A673 (cell line): ENCODE measurements around the gene GCSAML. TPM values are rescaled to one million over a fixed set of nuclear protein-coding genes. Genes with fewer than 3 reads are reported as not detected.

ENCODE experiments used
- Bru-seq: library from RNA; stranded (reverse); fragments of 400-500 nt; gene quantifications from one replicate; lab custom pipeline; 2021; lab: Mats Ljungman, UMichigan
- BruChase-seq, 2 experiments: library from RNA; stranded (reverse); fragments of 400-500 nt; gene quantifications; one replicate each; lab custom pipeline; 2021; lab: Mats Ljungman, UMichigan
- BruUV-seq: library from RNA; stranded (reverse); fragments of 400-500 nt; replicated peaks from 2 replicates; lab custom pipeline; 2021; lab: Mats Ljungman, UMichigan
- CTCF ChIA-PET: fragments of 300-600 bp; sonication (Branson Sonifier 250); formaldehyde crosslinking; loops from one replicate; lab custom pipeline; 2022; ENCODE audit warnings: antibody characterized with exemption; lab: Charles Lee
- POLR2A ChIA-PET: fragments of 300-600 bp; sonication (Branson Sonifier 250); formaldehyde crosslinking; loops from one replicate; lab custom pipeline; 2022; ENCODE audit warnings: antibody characterized with exemption; ENCODE audit not compliant: low non-redundant PET; lab: Charles Lee
- DNase-seq: peaks from one replicate; pipeline ENCODE4 v3.0.0-alpha.2; 2015; ENCODE audit warnings: low spot score
- H3K27ac ChIP-seq: fragments of 200-600 bp; sonication (generic); 2 replicates; pipeline ENCODE4 v1.5.1; 2016; ENCODE audit warnings: mixed run types, low read depth, mild to moderate bottlenecking, mixed read lengths, antibody characterized with exemption, low read length; ENCODE audit not compliant: poor library complexity, severe bottlenecking
- H3K27me3 ChIP-seq: fragments of 200-600 bp; sonication (generic); replicated peaks from 2 replicates; pipeline ENCODE4 v1.6.1; 2017; ENCODE audit warnings: mixed run types, low read depth, mild to moderate bottlenecking, mixed read lengths, antibody characterized with exemption, low read length; ENCODE audit not compliant: insufficient read depth, poor library complexity
- H3K36me3 ChIP-seq: fragments of 200-600 bp; sonication (generic); 2 replicates; pipeline ENCODE4 v1.6.1; 2016; ENCODE audit warnings: mixed run types, mild to moderate bottlenecking, mixed read lengths, antibody characterized with exemption, low read length; ENCODE audit not compliant: insufficient read depth, poor library complexity, severe bottlenecking
- H3K4me1 ChIP-seq: fragments of 200-600 bp; sonication (generic); 2 replicates; pipeline ENCODE4 v1.6.1; 2017; ENCODE audit warnings: mixed run types, mild to moderate bottlenecking, mixed read lengths, antibody characterized with exemption, low read length; ENCODE audit not compliant: insufficient read depth, poor library complexity, severe bottlenecking
- H3K4me3 ChIP-seq: fragments of 200-600 bp; sonication (generic); 2 replicates; pipeline ENCODE4 v1.5.1; 2016; ENCODE audit warnings: low read depth, mixed run types, mild to moderate bottlenecking, mixed read lengths, low read length; ENCODE audit not compliant: poor library complexity, severe bottlenecking
- H3K9me3 ChIP-seq: fragments of 200-600 bp; sonication (generic); 2 replicates; pipeline ENCODE4 v1.6.1; 2016; ENCODE audit warnings: mixed run types, low read depth, mild to moderate bottlenecking, mixed read lengths, antibody characterized with exemption, low read length; ENCODE audit not compliant: poor library complexity, severe bottlenecking
- EZH2 ChIP-seq: fragments of 200-600 bp; sonication (generic); IDR thresholded peaks from 2 replicates; pipeline ENCODE4 v1.6.1; 2017; ENCODE audit warnings: borderline replicate concordance, low read depth, mild to moderate bottlenecking, mixed read lengths, antibody characterized with exemption, low read length; ENCODE audit not compliant: poor library complexity, severe bottlenecking
- intact Hi-C: fragments of 100-400 bp; cut with micrococcal nuclease; formaldehyde crosslinking; loops from one replicate; pipeline ENCODE4 v1.10.0; 2022; ENCODE audit not compliant: unreplicated experiment
- long read RNA-seq: library from polyadenylated mRNA; stranded (forward); transcript quantifications from one replicate; pipeline ENCODE4 v2.0.0, GENCODE V29; 2022
- total RNA-seq: library from RNA; stranded (reverse); gene quantifications from 2 replicates; pipeline ENCODE4 v1.2.3, GENCODE V29; 2021
- TF ChIP-seq, protein P1 (sequence below): fragments of 300-800, 200-600 bp; sonication (generic); conservative IDR thresholded peaks from 2 replicates; pipeline ENCODE4 v1.5.1; 2017; ENCODE audit warnings: low read depth, mild to moderate bottlenecking, antibody characterized with exemption, low read length, moderate library complexity, mixed read lengths

Gene GCSAML
- total RNA-seq (not detected in 2 replicates), Bru-seq, nascent RNA (percentile 0 among the genes with signal in this experiment), BruChase-seq, experiment 1, labeled RNA remaining after a 2-hour chase (percentile 1 among the genes with signal in this experiment), BruChase-seq, experiment 2, labeled RNA remaining after a 6-hour chase (not detected)
- long read RNA-seq, result 0 reads

GRCh38 chr1:247548769-247549182 lies at the start of gene GCSAML:
Gene GCSAML, plus strand, starts transcription at chr1:247549134. Its CDS starts 58 bp downstream, at chr1:247549192.
- peaks cover 18% of the 10 kb centered on the region for H3K27me3 ChIP-seq
- no peak within 1 kb of the TSS for H3K27ac ChIP-seq
- no peak for DNase-seq
- H3K4me1 ChIP-seq, result no peaks in the 10 kb centered on the region
- TF ChIP-seq EZH2, result no peak
- TF ChIP-seq, protein P1, sequence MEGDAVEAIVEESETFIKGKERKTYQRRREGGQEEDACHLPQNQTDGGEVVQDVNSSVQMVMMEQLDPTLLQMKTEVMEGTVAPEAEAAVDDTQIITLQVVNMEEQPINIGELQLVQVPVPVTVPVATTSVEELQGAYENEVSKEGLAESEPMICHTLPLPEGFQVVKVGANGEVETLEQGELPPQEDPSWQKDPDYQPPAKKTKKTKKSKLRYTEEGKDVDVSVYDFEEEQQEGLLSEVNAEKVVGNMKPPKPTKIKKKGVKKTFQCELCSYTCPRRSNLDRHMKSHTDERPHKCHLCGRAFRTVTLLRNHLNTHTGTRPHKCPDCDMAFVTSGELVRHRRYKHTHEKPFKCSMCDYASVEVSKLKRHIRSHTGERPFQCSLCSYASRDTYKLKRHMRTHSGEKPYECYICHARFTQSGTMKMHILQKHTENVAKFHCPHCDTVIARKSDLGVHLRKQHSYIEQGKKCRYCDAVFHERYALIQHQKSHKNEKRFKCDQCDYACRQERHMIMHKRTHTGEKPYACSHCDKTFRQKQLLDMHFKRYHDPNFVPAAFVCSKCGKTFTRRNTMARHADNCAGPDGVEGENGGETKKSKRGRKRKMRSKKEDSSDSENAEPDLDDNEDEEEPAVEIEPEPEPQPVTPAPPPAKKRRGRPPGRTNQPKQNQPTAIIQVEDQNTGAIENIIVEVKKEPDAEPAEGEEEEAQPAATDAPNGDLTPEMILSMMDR, result no peak
- intact Hi-C loops, result no loop called here
- no peaks in the 10 kb centered on the region for H3K9me3 ChIP-seq
- no TSS peak for BruUV-seq
- no peaks in the 10 kb centered on the region for H3K36me3 ChIP-seq
- CTCF ChIA-PET, result no interaction called here
- POLR2A ChIA-PET, result no interaction called here
- no peak within 1 kb of the TSS for H3K4me3 ChIP-seq

DNA sequence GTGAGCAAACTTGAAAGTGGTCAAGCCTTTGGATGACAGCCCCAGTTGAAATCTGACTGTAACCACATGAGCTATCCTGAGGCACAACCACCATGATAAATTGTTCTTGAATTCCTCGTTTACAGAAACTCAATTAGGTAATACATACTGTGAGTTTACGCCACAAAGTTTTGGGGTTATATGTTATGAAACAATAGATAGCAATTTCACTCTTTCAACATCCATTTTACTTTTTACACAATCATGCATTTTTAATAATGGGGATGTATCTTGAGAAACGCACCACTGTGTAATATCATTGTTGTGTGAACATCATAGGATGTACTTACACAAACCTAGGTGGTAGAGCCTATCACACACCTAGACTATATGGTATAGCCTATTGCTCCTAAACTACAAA lies 48.1 kb upstream of the GCSAML start:
- Histone ChIP-seq H3K27ac (no peak overlapping the region), H3K9me3 (no peaks in the 10 kb centered on the region), H3K27me3 (peaks cover 41% of the 10 kb centered on the region), H3K36me3 (no peaks in the 10 kb centered on the region), H3K4me1 (no peaks in the 10 kb centered on the region), H3K4me3 (no peak overlapping the region)
- DNase-seq, result no peak
- intact Hi-C loops, result no loop called here
- CTCF ChIA-PET, result no interaction called here
- POLR2A ChIA-PET, result no interaction called here
- TF ChIP-seq, protein P1, result no peak
- no peak for TF ChIP-seq EZH2
- no TSS peak for BruUV-seq

DNA sequence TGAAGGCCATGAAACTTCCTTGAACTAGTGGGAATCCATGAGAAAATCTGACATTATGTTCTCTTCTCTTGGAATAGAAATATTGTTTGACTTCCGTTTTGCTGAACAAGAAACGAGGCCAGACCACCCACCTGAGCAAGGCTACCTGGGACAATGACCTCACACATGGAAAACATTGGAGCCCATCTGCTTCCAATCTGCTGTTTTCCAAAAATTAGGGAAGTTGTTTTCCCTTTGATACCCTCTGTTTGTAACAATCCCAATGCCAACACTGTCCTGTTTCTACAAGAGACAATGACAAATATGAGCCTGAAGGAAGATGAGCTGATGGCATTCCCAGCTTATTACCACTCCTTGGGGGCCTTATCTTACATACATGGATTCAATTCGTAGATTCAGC lies 42.1 kb upstream of the GCSAML start:
- BruUV-seq, result no TSS peak
- H3K27ac ChIP-seq, result no peak overlapping the region
- POLR2A ChIA-PET, result no interaction called here
- TF ChIP-seq EZH2, result no peak
- TF ChIP-seq, protein P1, result no peak
- no peak overlapping the region for H3K4me3 ChIP-seq
- CTCF ChIA-PET, result no interaction called here
- H3K36me3 ChIP-seq, result no peaks in the 10 kb centered on the region
- intact Hi-C loops, result no loop called here
- no peaks in the 10 kb centered on the region for H3K9me3 ChIP-seq
- H3K4me1 ChIP-seq, result no peaks in the 10 kb centered on the region
- no peaks in the 10 kb centered on the region for H3K27me3 ChIP-seq
- DNase-seq, result no peak
